Measurements from ENCODE around the gene EVA1C. TPM values are rescaled to one million over a fixed set of nuclear protein-coding genes. Genes with fewer than 3 reads are reported as not detected.

EVA1C gene
- total and polyA plus RNA-seq, 12 donors: 12.1 to 42.9 (median 14.0) TPM

DNA sequence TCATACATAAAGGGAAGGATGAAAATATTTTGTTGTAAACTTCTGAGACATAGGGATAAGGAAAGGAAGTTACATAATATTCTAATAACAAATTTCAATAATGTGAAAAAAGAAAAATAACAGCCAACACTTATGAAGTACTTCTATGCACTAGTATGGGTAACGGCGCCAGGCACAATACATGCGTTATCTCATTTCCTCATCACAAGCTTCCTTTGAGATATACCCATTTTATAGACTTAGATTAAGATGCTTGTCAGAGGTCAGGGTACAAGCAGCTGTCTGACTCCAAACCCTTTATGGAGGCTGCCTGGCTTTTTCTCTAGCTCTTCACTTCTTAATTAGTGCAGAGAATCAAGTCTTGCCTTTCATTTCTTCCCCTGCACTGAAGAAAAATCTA lies 131.5 kb downstream of the EVA1C start:
- 73 to 82% methylated on average over 3 of the region's 3 CpGs for WGBS, 2 donors
- no peak for TF ChIP-seq CTCF (IDR thresholded peaks at IDR 0.05)
- Histone ChIP-seq H3K4me1 (peaks cover 0 to 6% (median 0%) of the 10 kb centered on the region in 9 donors), H3K4me3 (no peak overlapping the region), H3K36me3 (no peaks in the 10 kb centered on the region), H3K9me3 (no peaks in the 10 kb centered on the region), H3K27me3 (no peaks in the 10 kb centered on the region), H3K27ac (no peak overlapping the region)
- DNase-seq: no peak
- ATAC-seq: no peak
- intact Hi-C loops (cut with DNase I): no loop called here

GRCh38 chr21:32544697-32545096 lies 132.2 kb downstream of the EVA1C start:
- Histone ChIP-seq H3K4me3 (no peak overlapping the region), H3K27me3 (no peaks in the 10 kb centered on the region), H3K4me1 (peaks cover 0 to 11% (median 0%) of the 10 kb centered on the region in 9 donors), H3K27ac (no peak overlapping the region), H3K9me3 (no peaks in the 10 kb centered on the region), H3K36me3 (no peaks in the 10 kb centered on the region)
- intact Hi-C loops (cut with DNase I): no loop called here
- no peak for DNase-seq
- peak in 2 of 8 donors; percentile 41 to 61 for ATAC-seq
- WGBS, 2 donors: 80 to 84% methylated on average over 4 of the region's 4 CpGs
- no peak for TF ChIP-seq CTCF (IDR thresholded peaks at IDR 0.05)

DNA sequence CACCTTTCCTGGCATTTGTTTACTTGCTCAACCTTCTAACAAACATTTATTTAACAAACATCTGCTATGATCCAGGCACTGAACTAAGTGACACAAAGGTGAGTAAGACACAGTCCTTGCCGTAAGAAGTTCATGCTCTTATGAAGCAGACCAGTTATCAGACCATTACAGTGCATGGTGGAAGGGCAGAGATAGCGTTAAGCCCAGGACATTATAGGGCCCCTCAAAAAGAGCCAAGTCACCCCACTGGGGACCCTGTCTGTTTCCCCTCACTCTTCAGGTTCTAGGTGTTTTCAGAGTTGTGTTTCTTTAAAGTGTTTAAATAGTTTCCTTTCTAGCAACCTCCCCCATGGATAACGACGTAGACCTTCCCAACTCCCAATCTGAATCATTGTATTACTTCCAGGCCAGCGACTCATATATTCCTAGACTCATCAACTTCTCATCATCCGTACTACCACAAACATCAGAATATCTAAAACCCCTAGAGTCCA lies 133.5 kb downstream of the EVA1C start:
- peaks cover 0 to 11% (median 0%) of the 10 kb centered on the region in 9 donors for H3K4me1 ChIP-seq
- H3K27me3 ChIP-seq: no peaks in the 10 kb centered on the region
- H3K4me3 ChIP-seq: no peak overlapping the region
- intact Hi-C loops (cut with DNase I): no loop called here
- DNase-seq: no peak
- no peak for TF ChIP-seq CTCF (IDR thresholded peaks at IDR 0.05)
- 80 to 87% methylated on average over 6 of the region's 6 CpGs for WGBS, 2 donors
- no peaks in the 10 kb centered on the region for H3K9me3 ChIP-seq
- no peak overlapping the region for H3K27ac ChIP-seq
- no peaks in the 10 kb centered on the region for H3K36me3 ChIP-seq
- ATAC-seq: no peak

DNA sequence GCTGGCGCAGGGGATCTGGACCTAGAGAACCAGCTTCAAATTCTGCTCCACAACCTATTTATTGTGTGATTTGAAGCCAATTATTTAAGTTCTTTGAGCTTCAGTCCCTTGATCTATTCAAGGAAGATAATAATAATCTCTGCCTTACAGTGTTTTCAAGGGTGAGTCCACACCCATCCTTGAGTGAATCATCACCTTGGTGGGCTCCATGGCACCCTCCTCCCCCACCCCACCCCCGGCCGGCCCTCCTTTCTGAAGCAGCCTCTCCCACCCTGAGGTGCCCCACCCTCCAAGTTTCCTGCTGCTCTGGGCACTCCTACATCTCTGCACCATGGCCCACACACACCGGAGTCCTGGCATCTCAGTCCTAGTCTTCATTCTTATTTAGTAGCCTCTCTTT lies 134.5 kb downstream of the EVA1C start:
- Histone ChIP-seq H3K9me3 (no peaks in the 10 kb centered on the region), H3K4me1 (peaks cover 0 to 11% (median 0%) of the 10 kb centered on the region in 9 donors), H3K27ac (no peak overlapping the region), H3K36me3 (no peaks in the 10 kb centered on the region), H3K4me3 (no peak overlapping the region), H3K27me3 (no peaks in the 10 kb centered on the region)
- TF ChIP-seq CTCF (IDR thresholded peaks at IDR 0.05): no peak
- ATAC-seq: peak in 2 of 8 donors; percentile 28 to 63
- no peak for DNase-seq
- 82 to 85% methylated on average over 4 of the region's 4 CpGs for WGBS, 2 donors
- intact Hi-C loops (cut with DNase I): no loop called here

All from heart right ventricle (tissue), 16 donors.